Measurements from ENCODE around the gene C16orf78. TPM values are rescaled to one million over a fixed set of nuclear protein-coding genes. Genes with fewer than 3 reads are reported as not detected.

The C16orf78 gene
- total and polyA plus RNA-seq, 4 donors, result not detected

DNA sequence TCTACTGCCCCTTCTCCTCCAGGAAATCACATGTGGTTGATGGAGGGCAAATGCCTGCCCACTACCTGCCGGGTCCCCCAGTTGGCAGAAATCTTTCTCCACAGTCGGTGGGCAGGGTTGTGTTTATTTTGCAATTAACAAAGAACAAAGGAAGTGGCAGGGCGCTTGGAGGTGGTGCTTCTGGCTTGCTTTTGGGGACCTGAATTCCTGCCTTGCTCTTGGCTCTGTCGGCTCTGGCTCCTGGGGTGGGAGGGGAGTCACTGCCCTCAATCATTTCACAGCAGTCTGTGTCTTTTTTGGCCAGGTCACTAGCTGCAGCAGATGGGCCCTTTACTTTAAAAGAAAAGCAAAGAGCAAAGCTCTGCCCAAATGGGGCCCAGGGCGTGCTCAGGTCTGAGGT is 69.2 kb downstream of the C16orf78 start:
- Histone ChIP-seq H3K9me3 (ENCODE audit: control insufficient read depth in 4 of 4, insufficient read depth in 3 of 4, low read length in 3 of 4) (no peaks in the 10 kb centered on the region), H3K27ac (ENCODE audit: low read depth in 1 of 2, low read length in 1 of 2) (no peak overlapping the region), H3K36me3 (ENCODE audit: control insufficient read depth in 4 of 4, insufficient read depth in 4 of 4, low read length in 4 of 4) (no peaks in the 10 kb centered on the region), H3K27me3 (ENCODE audit: control insufficient read depth in 3 of 3, insufficient read depth in 3 of 3, low read length in 2 of 3) (no peaks in the 10 kb centered on the region), H3K4me1 (ENCODE audit: control insufficient read depth in 5 of 5, insufficient read depth in 5 of 5, low read length in 5 of 5) (peaks cover 0 to 14% (median 10%) of the 10 kb centered on the region in 5 donors), H3K9ac (ENCODE audit: insufficient read depth in 1 of 2, low read length in 2 of 2) (no peak overlapping the region), H3K4me3 (no peak overlapping the region)
- ATAC-seq (ENCODE audit: insufficient read depth, low FRiP score) (no peak), DNase-seq (no peak)
- 24 to 33% methylated on average over 5 of the region's 5 CpGs for WGBS, 2 donors
- TF ChIP-seq, protein P1, sequence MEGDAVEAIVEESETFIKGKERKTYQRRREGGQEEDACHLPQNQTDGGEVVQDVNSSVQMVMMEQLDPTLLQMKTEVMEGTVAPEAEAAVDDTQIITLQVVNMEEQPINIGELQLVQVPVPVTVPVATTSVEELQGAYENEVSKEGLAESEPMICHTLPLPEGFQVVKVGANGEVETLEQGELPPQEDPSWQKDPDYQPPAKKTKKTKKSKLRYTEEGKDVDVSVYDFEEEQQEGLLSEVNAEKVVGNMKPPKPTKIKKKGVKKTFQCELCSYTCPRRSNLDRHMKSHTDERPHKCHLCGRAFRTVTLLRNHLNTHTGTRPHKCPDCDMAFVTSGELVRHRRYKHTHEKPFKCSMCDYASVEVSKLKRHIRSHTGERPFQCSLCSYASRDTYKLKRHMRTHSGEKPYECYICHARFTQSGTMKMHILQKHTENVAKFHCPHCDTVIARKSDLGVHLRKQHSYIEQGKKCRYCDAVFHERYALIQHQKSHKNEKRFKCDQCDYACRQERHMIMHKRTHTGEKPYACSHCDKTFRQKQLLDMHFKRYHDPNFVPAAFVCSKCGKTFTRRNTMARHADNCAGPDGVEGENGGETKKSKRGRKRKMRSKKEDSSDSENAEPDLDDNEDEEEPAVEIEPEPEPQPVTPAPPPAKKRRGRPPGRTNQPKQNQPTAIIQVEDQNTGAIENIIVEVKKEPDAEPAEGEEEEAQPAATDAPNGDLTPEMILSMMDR (IDR thresholded peaks at IDR 0.05; ENCODE audit: control extremely low read depth, extremely low read depth), result no peak

DNA sequence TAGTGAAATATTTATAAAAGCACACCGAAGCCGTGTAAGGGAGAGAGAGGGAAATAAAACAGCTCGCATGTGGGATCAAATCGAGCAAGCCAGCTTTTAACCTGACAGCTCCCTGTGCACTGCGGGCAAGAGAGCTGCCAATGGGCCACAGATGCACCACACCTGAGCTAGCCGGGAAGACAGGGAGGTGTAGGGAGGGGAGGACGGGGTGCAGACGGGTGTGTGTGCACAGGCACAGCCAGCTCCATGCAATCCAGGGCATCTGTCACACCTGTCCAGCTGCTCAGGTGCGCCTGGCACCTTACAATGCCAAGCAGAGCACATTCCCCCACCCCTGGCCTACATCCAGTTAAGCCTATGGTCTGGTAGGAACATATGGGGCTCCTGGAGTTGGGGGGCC is 70.0 kb downstream of the C16orf78 start:
- Histone ChIP-seq H3K9ac (ENCODE audit: insufficient read depth in 1 of 2, low read length in 2 of 2) (no peak overlapping the region), H3K4me1 (ENCODE audit: control insufficient read depth in 5 of 5, insufficient read depth in 5 of 5, low read length in 5 of 5) (peaks cover 0 to 14% (median 10%) of the 10 kb centered on the region in 5 donors), H3K27ac (ENCODE audit: low read depth in 1 of 2, low read length in 1 of 2) (no peak overlapping the region), H3K36me3 (ENCODE audit: control insufficient read depth in 4 of 4, insufficient read depth in 4 of 4, low read length in 4 of 4) (no peaks in the 10 kb centered on the region), H3K27me3 (ENCODE audit: control insufficient read depth in 3 of 3, insufficient read depth in 3 of 3, low read length in 2 of 3) (no peaks in the 10 kb centered on the region), H3K4me3 (no peak overlapping the region), H3K9me3 (ENCODE audit: control insufficient read depth in 4 of 4, insufficient read depth in 3 of 4, low read length in 3 of 4) (no peaks in the 10 kb centered on the region)
- TF ChIP-seq, protein P1 (IDR thresholded peaks at IDR 0.05; ENCODE audit: control extremely low read depth, extremely low read depth), result no peak
- DNase-seq (no peak), ATAC-seq (ENCODE audit: insufficient read depth, low FRiP score) (no peak)
- 91 to 96% methylated on average over 9 of the region's 9 CpGs for WGBS, 2 donors

DNA sequence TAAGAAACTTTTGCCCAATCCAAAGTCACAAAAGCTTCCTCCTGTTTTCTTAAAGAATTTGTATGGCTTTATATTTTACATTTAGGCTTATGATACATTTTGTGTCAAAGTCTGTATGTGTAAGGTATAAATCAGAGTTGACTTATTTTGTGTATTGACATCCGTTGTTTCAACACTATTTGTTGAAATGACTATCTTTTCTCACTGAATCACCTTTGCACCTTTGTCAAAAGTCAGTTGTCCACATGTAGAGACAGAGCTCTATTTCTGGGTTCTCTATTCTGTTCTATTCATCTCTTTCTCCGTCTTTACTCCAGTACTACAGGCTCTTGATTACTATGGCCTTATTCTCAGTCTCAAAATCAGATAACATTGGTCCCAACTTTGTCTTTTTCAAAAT is 73.2 kb downstream of the C16orf78 start:
- Histone ChIP-seq H3K9me3 (ENCODE audit: control insufficient read depth in 4 of 4, insufficient read depth in 3 of 4, low read length in 3 of 4) (no peaks in the 10 kb centered on the region), H3K4me1 (ENCODE audit: control insufficient read depth in 5 of 5, insufficient read depth in 5 of 5, low read length in 5 of 5) (peaks cover 0 to 9% (median 4%) of the 10 kb centered on the region in 5 donors), H3K9ac (ENCODE audit: insufficient read depth in 1 of 2, low read length in 2 of 2) (no peak overlapping the region), H3K27ac (ENCODE audit: low read depth in 1 of 2, low read length in 1 of 2) (no peak overlapping the region), H3K27me3 (ENCODE audit: control insufficient read depth in 3 of 3, insufficient read depth in 3 of 3, low read length in 2 of 3) (no peaks in the 10 kb centered on the region), H3K4me3 (no peak overlapping the region), H3K36me3 (ENCODE audit: control insufficient read depth in 4 of 4, insufficient read depth in 4 of 4, low read length in 4 of 4) (no peaks in the 10 kb centered on the region)
- no peak for DNase-seq
- TF ChIP-seq, protein P1 (IDR thresholded peaks at IDR 0.05; ENCODE audit: control extremely low read depth, extremely low read depth), result no peak
- ATAC-seq (ENCODE audit: insufficient read depth, low FRiP score), result no peak
- WGBS, 2 donors, result 89 to 93% methylated on average over 2 of the region's 2 CpGs

Other genes with a start within 250 kb of the C16orf78 start
- gene CBLN1, start 92.0 kb upstream of the C16orf78 start, total RNA-seq, result under 1 TPM in 1 of 2 donors, not detected in 1; 0.40 TPM
- gene CBLN1, start 92.0 kb upstream of the C16orf78 start, polyA plus RNA-seq, result under 1 TPM in 1 of 2 donors, not detected in 1; 0.43 TPM